Umbilical cord (tissue), 2 donors: ENCODE measurements around the gene GP5. TPM values are rescaled to one million over a fixed set of nuclear protein-coding genes. Genes with fewer than 3 reads are reported as not detected.
A peak's percentile ranks its signal among the peaks of the same experiment; 100 is the strongest.

Experiments
- DNase-seq: peaks from one replicate; pipeline ENCODE4 v3.0.0-alpha.2; 2015; ENCODE audit warnings: low spot score
- total RNA-seq: library from RNA; depleted of rRNA; stranded (reverse); fragments of >200 nt; gene quantifications from one replicate; pipeline ENCODE4 v1.2.3, GENCODE V29; 2014; ENCODE audit warnings: low replicate concordance; ENCODE audit not compliant: insufficient read depth

Gene GP5
- total RNA-seq, 1 donor from 2014 or later: 0.72 TPM

GRCh38 chr3:194397757-194398312, 1.2 kb downstream of the GP5 start:
- DNase-seq: peak; percentile 35

- DNase-seq: peak; percentile 11
These were observed 2.0 kb downstream of the GP5 start for GRCh38 chr3:194396859-194397756.

GRCh38 chr3:194396539-194396858, 2.6 kb downstream of the GP5 start:
- no peak for DNase-seq

GRCh38 chr3:194395778-194396538, 3.1 kb downstream of the GP5 start:
- DNase-seq: peak; percentile 90

- DNase-seq: peak; percentile 12
These were observed 3.9 kb downstream of the GP5 start for GRCh38 chr3:194395212-194395611.

GRCh38 chr3:194392576-194392975, 6.5 kb downstream of the GP5 start:
- DNase-seq: no peak

- no peak for DNase-seq
These were observed 8.2 kb downstream of the GP5 start for GRCh38 chr3:194390835-194391234.

GRCh38 chr3:194389269-194389668, 9.8 kb downstream of the GP5 start:
- no peak for DNase-seq

- no peak for DNase-seq
These were observed 11.1 kb downstream of the GP5 start for GRCh38 chr3:194387926-194388418.

- DNase-seq: no peak
These were observed 11.8 kb downstream of the GP5 start for GRCh38 chr3:194387276-194387675.

GRCh38 chr3:194386648-194387047, 12.4 kb downstream of the GP5 start:
- no peak for DNase-seq

- DNase-seq: no peak
These were observed 13.0 kb downstream of the GP5 start for GRCh38 chr3:194386066-194386465.

- DNase-seq: no peak
These were observed 14.5 kb downstream of the GP5 start for GRCh38 chr3:194384569-194385001.

- DNase-seq: no peak
These were observed 14.9 kb downstream of the GP5 start for GRCh38 chr3:194384156-194384555.

- DNase-seq: no peak
These were observed 15.7 kb downstream of the GP5 start for GRCh38 chr3:194383276-194383940.

- no peak for DNase-seq
These were observed 16.2 kb downstream of the GP5 start for GRCh38 chr3:194382892-194383223.

- no peak for DNase-seq
These were observed 16.7 kb downstream of the GP5 start for GRCh38 chr3:194382196-194382891.

- DNase-seq: no peak
These were observed 17.6 kb downstream of the GP5 start for GRCh38 chr3:194381460-194381875.

GRCh38 chr3:194380326-194380725, 18.7 kb downstream of the GP5 start:
- no peak for DNase-seq

- DNase-seq: no peak
These were observed 19.4 kb downstream of the GP5 start for GRCh38 chr3:194379651-194380050.

- no peak for DNase-seq
These were observed 19.8 kb downstream of the GP5 start for GRCh38 chr3:194379231-194379630.
